ENCODE measurements around the gene EFR3B.

Gene EFR3B

DNA sequence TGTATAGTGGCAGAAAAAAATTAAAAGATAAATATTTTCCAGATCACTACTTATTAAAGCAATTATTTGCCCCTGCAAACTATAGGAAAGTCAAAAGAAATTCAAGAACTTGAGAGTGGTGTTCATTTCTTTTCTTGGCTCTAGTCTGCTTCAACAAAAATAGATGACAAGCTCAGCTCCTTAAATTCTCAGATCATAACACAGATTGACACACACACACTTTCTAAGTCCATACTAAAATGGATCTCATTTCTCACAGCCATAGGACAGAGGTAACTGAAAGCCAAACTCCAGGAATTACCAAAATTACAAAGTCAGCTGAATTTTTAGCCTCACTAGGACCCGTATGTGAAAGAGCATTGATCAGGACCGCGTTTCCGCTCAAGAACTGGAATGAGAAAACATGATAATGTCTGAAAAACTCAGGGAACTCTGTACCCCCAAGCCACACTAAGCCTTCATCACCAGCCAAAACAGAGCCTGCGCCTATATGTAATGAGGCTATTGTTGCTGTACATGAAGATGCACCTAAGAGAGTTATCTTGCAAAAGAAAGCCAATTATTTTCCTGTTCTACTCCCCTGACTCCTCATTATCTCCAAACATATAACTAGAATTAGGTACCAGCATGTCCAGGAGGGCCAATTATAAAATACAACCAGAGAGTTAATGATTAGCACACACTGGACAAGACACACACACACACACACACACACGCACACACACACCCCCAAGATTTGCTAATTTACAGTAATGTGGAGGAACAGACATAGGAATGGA lies 16.5 kb upstream of the EFR3B start:
- Mint-ChIP-seq H3K36me3 (ENCODE audit: low read depth) (no peaks in the 10 kb centered on the region), H3K4me3 (no peak overlapping the region), H3K27me3 (peaks cover 2% of the 10 kb centered on the region), H3K27ac (no peak overlapping the region), H3K9me3 (no peaks in the 10 kb centered on the region), H3K4me1 (no peaks in the 10 kb centered on the region)
- ATAC-seq (no peak), DNase-seq (no peak)

DNA sequence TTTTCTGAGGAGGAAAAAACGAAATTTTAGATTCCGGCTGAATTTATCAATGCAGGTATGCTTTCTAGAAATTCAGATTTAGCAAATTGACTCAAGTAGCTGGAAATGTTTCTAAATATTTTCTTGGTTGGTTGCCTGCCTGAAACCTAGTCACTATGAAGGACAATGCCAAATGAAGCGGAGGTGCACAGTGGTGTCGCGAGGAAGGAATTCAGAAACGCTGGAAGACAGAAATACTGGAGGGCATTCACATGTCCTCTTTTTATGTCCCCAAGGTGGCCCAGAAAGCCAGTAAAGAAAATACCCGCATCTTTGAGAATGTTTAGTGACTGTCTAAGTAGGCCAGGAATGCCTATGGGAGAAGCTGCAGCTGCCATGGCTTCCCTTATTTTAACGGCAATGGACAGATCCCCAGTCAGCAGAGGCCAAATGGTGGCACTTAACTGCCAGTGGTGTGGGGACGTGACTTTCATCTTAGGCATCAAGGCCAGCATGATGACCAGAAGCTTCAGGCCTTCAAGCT lies 15.8 kb upstream of the EFR3B start:
- Mint-ChIP-seq H3K4me3 (no peak overlapping the region), H3K4me1 (no peaks in the 10 kb centered on the region), H3K27me3 (peaks cover 2% of the 10 kb centered on the region), H3K36me3 (ENCODE audit: low read depth) (no peaks in the 10 kb centered on the region), H3K9me3 (no peaks in the 10 kb centered on the region), H3K27ac (no peak overlapping the region)
- no peak for DNase-seq
- no peak for ATAC-seq

DNA sequence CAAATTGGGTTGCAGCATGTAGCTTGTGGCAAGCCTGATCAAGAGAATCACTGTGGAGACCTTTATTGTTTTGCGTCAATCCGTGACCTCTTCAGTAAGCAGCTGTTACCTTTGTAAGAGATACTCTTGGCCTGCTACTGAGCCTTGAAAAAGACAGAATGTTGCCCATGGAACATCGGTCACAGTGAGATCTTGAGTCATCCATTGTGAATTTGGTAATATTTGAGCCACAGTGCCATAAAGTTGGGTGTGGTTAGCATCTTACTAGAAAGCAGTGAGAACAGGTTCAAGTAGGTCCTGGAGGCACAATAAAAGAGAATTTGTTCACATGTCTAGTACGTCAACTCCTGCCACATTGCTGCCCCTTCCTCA lies 12.7 kb upstream of the EFR3B start:
- no peaks in the 10 kb centered on the region for H3K36me3 Mint-ChIP-seq (ENCODE audit: low read depth)
- ATAC-seq (no peak), DNase-seq (no peak)
- no peaks in the 10 kb centered on the region for H3K27me3 Mint-ChIP-seq
- no peaks in the 10 kb centered on the region for H3K9me3 Mint-ChIP-seq
- no peak overlapping the region for H3K4me3 Mint-ChIP-seq
- no peaks in the 10 kb centered on the region for H3K4me1 Mint-ChIP-seq
- no peak overlapping the region for H3K27ac Mint-ChIP-seq

DNA sequence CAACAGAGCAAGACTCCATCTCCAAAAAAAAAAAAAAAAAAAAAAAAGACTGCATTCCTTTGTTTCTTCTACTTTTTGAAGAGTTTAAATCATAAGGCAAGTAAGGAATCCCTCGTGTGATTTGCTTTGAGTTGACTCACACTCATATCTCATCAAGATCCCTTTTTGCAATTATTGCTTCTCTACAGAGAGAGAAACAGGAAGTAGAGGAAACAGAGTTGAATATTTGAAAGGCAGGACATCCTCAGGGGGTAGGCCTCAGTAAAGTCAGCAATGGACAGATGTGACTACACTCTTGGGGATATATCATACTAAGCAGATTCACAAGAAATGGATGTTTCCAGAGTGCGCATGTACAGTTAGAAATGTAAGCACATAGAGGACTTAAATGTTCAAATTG lies 11.2 kb upstream of the EFR3B start:
- no peaks in the 10 kb centered on the region for H3K4me1 Mint-ChIP-seq
- DNase-seq: no peak
- no peaks in the 10 kb centered on the region for H3K36me3 Mint-ChIP-seq (ENCODE audit: low read depth)
- no peaks in the 10 kb centered on the region for H3K27me3 Mint-ChIP-seq
- ATAC-seq: no peak
- H3K27ac Mint-ChIP-seq: no peak overlapping the region
- H3K9me3 Mint-ChIP-seq: no peaks in the 10 kb centered on the region
- no peak overlapping the region for H3K4me3 Mint-ChIP-seq

DNA sequence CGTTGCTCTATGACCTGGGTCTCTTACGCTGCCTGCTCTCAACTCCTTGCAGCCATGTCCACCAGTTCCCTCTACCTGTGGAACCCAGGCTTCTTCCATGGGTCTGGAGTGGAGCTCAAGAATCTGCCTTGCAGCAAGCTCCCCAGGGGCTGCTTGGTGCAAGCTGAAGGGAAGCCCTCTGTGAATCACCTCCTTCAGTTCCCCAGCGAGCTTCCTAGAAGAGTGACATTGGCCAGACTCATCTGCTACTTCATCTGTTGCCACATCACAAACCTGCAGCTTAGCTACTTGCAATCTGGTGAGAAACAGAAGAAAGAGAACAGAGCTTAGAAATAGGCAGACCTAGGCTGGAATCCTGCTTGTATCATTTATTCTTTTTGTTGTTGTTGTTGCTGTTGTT lies 9.8 kb upstream of the EFR3B start:
- no peak for DNase-seq
- Mint-ChIP-seq H3K27me3 (no peaks in the 10 kb centered on the region), H3K4me3 (no peak overlapping the region), H3K27ac (no peak overlapping the region), H3K9me3 (no peaks in the 10 kb centered on the region), H3K36me3 (ENCODE audit: low read depth) (no peaks in the 10 kb centered on the region), H3K4me1 (no peaks in the 10 kb centered on the region)
- ATAC-seq: no peak

DNA sequence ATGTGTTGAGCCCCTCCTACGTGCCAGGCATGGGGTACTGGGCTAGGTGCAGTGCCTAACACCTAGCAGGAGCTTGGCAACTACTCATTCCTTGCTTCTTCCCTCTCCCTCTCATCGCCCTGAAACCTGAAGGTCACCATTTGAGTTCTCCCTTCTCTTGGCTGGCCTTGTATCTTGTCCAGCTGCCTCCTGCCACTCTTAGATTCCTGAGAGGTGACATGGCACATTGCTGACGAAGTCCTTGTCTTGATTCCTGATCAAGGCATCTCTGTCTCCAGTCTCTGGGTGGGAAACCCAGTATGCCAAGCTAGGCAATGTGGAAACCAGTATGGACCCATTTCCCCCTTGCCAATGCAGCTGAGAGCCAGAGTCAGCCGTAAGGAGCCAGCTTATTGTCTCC lies 9.0 kb upstream of the EFR3B start:
- ATAC-seq: no peak
- Mint-ChIP-seq H3K27me3 (no peaks in the 10 kb centered on the region), H3K36me3 (ENCODE audit: low read depth) (no peaks in the 10 kb centered on the region), H3K4me1 (no peaks in the 10 kb centered on the region), H3K4me3 (no peak overlapping the region), H3K9me3 (no peaks in the 10 kb centered on the region), H3K27ac (no peak overlapping the region)
- no peak for DNase-seq

DNA sequence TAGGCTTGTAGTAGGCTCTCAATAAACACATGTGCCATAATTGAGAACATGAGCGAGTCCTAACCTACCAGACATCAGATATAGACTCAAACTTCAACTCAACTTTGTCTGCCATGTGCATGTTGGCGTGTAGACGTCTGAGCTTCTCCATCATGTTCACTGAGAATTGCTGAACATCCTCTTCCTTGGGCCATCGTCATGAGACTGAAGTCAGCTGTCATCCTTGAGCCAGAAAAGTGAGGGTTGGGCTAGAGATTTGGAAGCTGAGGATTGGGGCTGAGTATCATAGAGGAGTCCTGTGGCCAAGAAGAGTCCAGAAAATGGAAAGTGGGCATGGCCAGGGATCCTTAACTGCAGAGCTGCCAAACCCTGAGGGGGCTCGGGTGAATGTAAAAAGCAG lies 7.8 kb upstream of the EFR3B start:
- H3K4me3 Mint-ChIP-seq: no peak overlapping the region
- no peak for DNase-seq
- H3K27ac Mint-ChIP-seq: no peak overlapping the region
- no peak for ATAC-seq
- H3K4me1 Mint-ChIP-seq: no peaks in the 10 kb centered on the region
- H3K36me3 Mint-ChIP-seq (ENCODE audit: low read depth): no peaks in the 10 kb centered on the region
- H3K27me3 Mint-ChIP-seq: no peaks in the 10 kb centered on the region
- no peaks in the 10 kb centered on the region for H3K9me3 Mint-ChIP-seq

DNA sequence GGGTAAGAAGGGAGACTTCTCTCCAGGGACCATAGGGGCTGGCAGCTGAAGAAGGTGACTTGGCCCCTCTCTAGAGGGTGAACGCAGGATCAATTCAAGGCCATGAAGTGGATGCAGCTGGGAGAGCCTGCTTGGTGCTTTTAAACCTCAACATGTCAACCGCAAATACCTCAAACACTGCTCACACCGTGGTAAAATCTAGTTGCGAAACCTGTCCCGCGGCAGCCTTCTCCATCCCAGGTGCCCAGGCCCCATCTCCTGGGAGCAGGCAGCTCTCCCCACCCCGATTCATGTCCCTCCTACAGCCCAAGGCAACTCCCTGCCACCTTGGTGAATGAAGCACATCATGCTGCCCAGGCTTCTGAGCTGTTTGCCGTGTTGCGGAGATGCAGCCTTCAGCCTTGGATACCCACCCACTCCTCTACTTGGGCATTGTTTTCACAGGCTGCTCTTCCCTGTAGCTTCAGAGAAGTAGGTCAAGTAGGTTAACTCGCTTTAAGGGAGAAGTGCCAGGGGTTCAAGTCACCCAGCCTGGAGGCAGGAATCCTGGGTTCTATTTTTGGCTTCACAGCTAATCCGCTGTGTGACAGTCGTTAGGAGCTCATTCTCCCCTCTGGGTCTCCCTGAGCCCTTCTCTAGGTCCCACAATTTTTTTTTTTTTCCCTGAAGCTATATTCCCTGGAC lies 6.2 kb upstream of the EFR3B start:
- H3K27ac Mint-ChIP-seq: no peak overlapping the region
- H3K36me3 Mint-ChIP-seq (ENCODE audit: low read depth): no peaks in the 10 kb centered on the region
- H3K4me1 Mint-ChIP-seq: peaks cover 1% of the 10 kb centered on the region
- DNase-seq: no peak
- no peak for ATAC-seq
- no peak overlapping the region for H3K4me3 Mint-ChIP-seq
- H3K9me3 Mint-ChIP-seq: no peaks in the 10 kb centered on the region
- H3K27me3 Mint-ChIP-seq: peaks cover 5% of the 10 kb centered on the region

DNA sequence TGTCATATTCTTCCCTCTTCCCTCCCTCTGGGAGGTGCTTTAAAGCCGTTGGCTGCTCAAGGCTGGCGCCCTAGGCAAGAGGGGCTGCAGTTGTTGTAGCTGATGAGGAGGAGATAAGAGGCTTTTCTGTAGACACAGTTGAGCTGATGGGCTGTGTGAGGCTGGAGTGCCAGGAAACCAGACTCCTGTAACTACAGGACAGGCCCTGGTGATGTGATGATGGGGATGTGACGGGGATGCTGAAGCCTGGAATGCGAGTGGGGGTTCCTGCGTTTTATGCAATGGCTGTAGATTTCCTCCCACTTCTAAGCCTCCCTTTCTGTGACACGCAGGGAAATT lies 5.7 kb upstream of the EFR3B start:
- peaks cover 3% of the 10 kb centered on the region for H3K4me1 Mint-ChIP-seq
- no peak for DNase-seq
- no peak for ATAC-seq
- no peaks in the 10 kb centered on the region for H3K9me3 Mint-ChIP-seq
- H3K27ac Mint-ChIP-seq: no peak overlapping the region
- no peaks in the 10 kb centered on the region for H3K36me3 Mint-ChIP-seq (ENCODE audit: low read depth)
- H3K27me3 Mint-ChIP-seq: peaks cover 8% of the 10 kb centered on the region
- H3K4me3 Mint-ChIP-seq: no peak overlapping the region

DNA sequence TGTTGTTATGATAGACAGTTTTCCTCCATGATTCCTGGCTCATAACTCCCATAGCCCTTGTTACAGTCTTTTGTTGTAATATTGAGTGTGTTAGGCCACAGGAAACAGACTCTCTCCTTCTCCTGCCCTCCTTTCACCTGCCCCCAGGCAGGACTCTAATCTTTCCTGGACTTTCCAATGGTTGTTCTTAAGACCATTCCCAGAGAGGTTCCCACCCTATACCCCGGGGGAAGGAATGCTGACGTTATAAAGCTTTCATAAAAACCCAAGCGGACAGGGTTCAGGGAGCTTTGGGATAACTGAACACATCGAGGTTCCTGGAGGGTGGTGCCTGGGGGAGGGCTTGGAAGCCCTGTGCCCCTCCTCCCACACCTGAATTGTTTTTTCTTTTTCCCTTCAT lies 2.8 kb upstream of the EFR3B start:
- no peaks in the 10 kb centered on the region for H3K9me3 Mint-ChIP-seq

DNA sequence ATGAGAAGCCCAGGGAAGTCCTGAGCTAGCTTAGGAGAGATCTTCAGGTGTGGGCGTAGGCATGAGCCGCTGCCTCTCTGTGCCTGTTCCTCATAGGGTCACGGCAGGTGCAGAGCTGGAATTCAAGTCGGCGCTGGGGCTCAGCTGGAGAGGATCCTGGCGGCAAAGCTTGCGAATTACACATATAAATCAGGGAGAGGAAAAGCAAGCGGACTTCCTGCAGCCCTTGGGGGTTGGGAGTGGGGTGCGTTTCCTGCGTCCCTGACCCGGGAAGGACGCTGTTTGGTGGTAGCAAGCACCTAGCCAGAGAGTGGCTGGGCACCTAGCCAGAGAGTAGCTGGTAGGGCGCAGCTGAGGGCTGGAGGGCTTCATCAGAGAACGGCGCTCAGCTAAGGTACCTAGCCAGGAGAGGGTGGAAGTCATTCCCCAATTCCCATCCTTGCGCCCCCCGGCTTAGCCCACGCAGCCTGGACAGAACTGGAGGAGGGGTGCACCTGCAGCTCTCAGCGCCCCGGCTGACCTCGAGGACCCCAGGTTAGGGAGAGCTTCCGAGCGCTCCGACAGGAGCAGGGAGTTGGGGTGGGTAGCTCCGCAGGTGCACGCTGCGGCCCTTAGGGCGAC lies 459 bp upstream of the EFR3B start:
- H3K27me3 Mint-ChIP-seq: peaks cover 38% of the 10 kb centered on the region
- peak overlapping the region; percentile 66 for H3K4me3 Mint-ChIP-seq
- peaks cover 33% of the 10 kb centered on the region for H3K4me1 Mint-ChIP-seq
- H3K27ac Mint-ChIP-seq: no peak overlapping the region
- ATAC-seq (no peak), DNase-seq (peak; percentile 15)
- H3K36me3 Mint-ChIP-seq (ENCODE audit: low read depth): no peaks in the 10 kb centered on the region
- no peaks in the 10 kb centered on the region for H3K9me3 Mint-ChIP-seq

More for the DNA sequence above, 2.8 kb upstream of the EFR3B start:
- H3K36me3 Mint-ChIP-seq (ENCODE audit: low read depth): no peaks in the 10 kb centered on the region
- no peak overlapping the region for H3K27ac Mint-ChIP-seq
- ATAC-seq (no peak), DNase-seq (no peak)
- no peak overlapping the region for H3K4me3 Mint-ChIP-seq
- H3K27me3 Mint-ChIP-seq: peaks cover 23% of the 10 kb centered on the region
- H3K4me1 Mint-ChIP-seq: peaks cover 22% of the 10 kb centered on the region

DNA sequence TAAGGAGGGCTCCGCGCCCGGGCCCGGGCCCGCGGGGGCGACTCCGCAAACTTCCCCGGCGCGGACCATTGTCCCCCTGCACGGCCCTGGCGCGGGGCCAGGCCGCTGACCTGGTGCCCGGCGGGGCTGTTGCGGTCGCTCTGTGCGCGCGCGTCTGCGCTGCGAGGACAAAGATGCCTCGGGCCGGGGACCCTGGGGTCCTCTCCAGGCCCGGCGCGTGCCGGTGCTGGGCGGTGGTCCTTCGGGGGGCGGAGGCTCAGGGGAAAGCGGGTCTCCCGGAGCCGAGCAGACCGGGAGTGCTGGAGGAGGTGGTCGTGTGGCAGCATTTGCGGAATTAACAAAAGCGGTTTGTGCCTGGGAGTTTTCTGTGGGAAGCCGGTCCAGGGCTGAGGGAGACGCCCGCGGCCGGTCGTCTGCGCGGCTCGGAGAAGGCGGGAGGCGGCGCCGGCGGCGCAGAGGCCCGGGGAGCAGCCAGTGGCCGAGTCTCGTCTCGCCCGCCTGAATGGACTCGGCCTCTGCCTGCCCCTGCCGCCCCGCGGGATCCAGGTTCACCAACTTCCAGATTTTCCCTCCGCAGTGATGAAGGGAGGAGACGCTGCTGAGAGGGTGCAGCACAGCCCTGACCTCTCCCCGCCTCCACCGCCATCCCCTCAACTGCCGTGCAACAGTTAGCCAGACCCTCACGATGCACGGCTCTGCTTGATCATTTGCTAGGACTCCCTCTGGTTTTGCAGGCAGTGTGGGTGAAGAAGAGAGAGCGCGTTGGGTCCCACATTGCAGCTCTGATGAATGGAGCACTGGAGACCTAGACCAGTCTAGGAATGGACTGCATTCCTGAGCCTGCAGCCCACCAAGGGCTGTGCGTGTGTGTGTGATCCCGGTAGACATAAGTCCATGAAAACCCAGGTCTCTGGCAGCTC lies 705 bp downstream of the EFR3B start:
- Mint-ChIP-seq H3K4me1 (peaks cover 33% of the 10 kb centered on the region), H3K4me3 (peak overlapping the region; percentile 77), H3K9me3 (no peaks in the 10 kb centered on the region), H3K36me3 (ENCODE audit: low read depth) (no peaks in the 10 kb centered on the region), H3K27ac (peak overlapping the region; percentile 59), H3K27me3 (peaks cover 44% of the 10 kb centered on the region)
- DNase-seq: peak; percentile 13
- no peak for ATAC-seq

DNA sequence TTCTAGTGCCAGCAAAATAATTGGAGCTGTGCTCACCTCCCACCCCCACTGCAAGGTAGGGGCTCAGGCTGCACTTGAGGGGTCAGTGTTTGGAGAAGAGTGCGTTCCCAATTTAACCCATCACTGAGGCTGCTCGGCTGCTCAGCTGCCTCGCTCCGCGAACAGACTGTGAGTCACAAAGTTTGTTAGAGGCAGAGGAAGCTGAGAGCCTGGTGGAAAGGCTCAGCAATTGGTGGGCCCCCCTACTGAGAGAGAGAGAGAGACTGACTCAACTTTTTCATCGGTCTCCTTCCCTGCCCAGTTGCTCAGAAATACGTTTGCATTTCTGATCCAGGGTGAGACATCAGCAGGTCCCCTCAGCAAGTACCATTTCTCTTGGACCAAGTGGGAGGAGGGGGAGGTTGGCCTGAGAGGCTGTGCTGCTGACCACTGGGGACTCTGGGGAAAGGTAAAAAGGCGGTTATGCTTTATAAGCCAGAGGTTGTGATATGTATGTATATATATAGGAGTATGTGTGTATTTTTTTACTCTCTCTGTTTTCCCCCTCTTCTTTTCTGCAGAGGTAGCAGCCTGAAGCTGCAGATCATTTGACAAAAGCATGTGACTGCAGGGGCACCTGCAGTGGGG lies 1.5 kb downstream of the EFR3B start:
- peak overlapping the region; percentile 59 for H3K27ac Mint-ChIP-seq
- peaks cover 47% of the 10 kb centered on the region for H3K27me3 Mint-ChIP-seq
- H3K36me3 Mint-ChIP-seq (ENCODE audit: low read depth): no peaks in the 10 kb centered on the region

DNA sequence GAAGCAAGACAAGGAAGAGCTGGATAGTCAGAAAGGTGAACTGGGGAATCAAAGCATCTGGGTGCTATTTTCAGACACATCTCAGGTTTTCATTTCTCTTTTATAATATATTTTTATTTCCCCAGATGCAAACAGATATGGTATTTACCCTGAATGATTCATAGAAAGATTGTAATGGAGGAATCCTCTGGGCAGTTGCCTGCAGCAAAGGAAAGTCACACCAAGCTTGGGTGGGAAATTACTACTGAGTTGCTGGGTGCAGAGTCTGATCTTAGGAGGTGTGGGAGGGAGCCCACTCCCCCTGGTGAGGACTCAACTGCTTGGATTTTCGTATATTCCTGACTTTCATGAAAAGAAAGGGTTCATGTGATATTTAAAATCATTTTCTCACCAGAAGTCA lies 2.1 kb downstream of the EFR3B start:
- H3K9me3 Mint-ChIP-seq: no peaks in the 10 kb centered on the region
- DNase-seq: no peak
- ATAC-seq: no peak
- no peak overlapping the region for H3K4me3 Mint-ChIP-seq
- no peaks in the 10 kb centered on the region for H3K36me3 Mint-ChIP-seq (ENCODE audit: low read depth)
- peaks cover 33% of the 10 kb centered on the region for H3K4me1 Mint-ChIP-seq
- peaks cover 49% of the 10 kb centered on the region for H3K27me3 Mint-ChIP-seq
- no peak overlapping the region for H3K27ac Mint-ChIP-seq

More for the DNA sequence above, 1.5 kb downstream of the EFR3B start:
- no peaks in the 10 kb centered on the region for H3K9me3 Mint-ChIP-seq
- ATAC-seq (peak; percentile 79), DNase-seq (peak; percentile 59)
- peak overlapping the region; percentile 77 for H3K4me3 Mint-ChIP-seq
- H3K4me1 Mint-ChIP-seq: peaks cover 33% of the 10 kb centered on the region

Data from activated naive CD8-positive, alpha-beta T cell treated with anti-CD3 and anti-CD28 coated beads, Interleukin-2, amount 50 U/mL, for 24 hours (primary cell).